NOMO-1 (cell line): Measurements from ENCODE around the gene RAC2.
A peak's percentile ranks its signal among the peaks of the same experiment; 100 is the strongest.

Experiments
- DNase-seq, 2 experiments: peaks; one replicate each; lab custom pipeline; 2025; ENCODE audit not compliant: unreplicated experiment in 2 of 2; lab: John Stamatoyannopoulos, UW

The RAC2 gene

DNA sequence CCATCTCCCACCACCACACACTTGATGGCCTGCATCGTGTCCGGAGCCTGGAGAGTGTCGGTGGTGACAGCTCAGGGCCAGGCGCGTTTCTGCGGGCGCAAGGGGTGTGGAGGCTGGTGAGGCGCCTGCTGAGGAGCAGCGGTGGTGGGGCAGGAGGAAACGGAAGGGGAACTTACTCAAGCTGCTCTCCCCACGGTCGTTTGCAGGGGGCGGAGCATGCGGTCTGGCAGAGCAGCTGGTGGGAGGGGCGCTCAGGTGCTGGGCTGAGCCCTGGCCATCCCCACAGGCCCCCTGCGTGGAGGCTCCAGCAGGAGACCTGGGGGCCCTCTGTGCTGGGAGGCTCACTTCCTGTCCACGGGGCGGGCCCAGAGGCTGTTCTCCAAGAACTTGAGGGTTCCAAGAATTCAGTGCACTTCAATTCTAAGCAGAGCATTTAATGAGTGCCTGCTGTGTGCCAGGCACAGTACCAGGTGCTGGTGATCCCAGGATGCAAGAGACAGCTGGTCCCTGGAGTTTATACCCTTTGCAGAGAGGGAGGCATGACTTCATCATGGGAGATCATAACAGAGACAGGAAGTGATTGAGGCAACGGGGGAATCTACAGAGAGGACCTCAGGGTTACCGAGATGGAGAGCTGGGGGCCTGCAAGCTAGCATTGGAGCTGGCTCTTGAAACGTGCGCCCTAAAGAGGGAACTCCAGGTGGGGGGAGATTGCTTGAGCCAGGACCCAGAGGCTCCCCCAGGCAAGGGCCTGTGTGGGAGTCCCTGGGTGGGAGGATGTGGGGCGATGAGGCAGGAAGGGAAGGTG lies at the start of gene RAC2:
RAC2 (minus strand) TSS at position 156 of the 808 bp plus-strand sequence; CDS start at position 35, 121 bp downstream.
- peak; percentile 97 to 98 for DNase-seq

DNA sequence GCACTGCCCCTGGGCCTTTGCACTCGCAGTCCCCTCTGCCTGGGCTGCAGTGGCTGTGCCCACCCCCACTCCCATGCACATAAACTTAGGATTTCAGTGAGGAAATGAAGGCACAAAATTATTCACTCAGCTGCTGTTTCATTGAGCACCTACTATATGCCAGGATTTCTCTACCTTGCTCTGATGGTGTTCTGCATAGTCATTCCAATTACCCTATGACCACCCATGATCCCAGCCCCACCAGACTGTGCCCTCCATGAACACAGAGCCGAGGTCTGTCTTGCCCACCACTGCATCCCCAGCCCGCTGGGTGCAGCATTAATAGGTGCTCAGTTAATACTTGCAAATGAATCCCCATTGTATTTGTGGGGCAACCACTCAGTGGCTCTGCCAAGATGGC lies 49.1 kb upstream of the RAC2 start:
- DNase-seq = no peak

DNA sequence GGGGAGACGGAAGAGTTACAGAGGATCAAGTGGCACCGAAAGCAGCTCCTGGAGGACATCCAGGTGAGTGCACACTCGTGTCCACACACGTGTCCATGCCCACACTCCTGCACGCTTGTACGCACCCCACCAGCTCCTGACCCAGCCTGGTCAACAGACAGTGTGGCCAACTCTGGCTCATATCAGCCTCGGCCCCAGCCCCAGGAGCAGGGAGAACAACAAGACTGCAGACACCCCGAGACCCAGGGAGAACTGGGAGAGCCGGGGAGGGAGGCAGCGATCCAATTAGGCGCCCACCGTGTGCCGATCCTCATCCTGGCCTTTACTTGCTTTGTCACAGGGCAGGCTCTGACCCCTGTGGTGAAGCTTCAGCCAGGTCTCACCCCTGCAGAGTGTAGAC lies 48.6 kb upstream of the RAC2 start:
- DNase-seq = no peak

DNA sequence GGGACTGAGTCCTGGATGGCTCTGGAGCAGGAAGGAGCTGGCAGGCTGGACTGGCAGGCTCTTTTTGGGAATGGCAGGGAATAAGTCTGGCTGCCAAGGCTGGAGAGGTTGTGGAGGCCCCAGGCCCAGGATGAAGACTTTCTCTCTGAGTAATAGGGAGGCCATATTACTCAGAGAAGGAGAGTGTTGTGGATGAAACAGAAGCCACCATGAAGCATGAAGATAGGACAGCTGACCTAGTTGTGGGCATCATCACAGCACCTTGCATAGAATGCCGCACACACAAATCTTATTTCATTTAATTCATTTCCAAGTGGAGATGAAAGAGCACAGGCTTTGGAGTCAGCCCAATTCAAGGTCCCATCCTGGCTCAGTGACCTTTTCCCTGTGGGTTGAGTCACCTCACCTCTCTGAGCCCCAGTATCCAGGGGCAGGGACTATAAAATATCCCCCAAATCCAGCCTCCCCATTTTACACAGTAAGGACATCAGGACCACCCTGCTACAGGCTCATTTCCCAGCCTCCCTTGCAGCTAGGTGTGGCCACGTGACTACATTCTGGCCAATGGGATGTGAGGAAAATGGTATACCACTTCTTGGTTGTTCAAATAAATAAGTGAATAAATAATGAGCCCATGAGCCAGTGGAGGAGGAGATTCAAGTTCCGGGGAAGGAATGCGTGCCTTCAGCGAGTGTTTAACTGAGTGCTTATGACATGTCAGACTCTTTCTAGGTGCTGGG lies 47.7 kb upstream of the RAC2 start:
- no peak for DNase-seq

DNA sequence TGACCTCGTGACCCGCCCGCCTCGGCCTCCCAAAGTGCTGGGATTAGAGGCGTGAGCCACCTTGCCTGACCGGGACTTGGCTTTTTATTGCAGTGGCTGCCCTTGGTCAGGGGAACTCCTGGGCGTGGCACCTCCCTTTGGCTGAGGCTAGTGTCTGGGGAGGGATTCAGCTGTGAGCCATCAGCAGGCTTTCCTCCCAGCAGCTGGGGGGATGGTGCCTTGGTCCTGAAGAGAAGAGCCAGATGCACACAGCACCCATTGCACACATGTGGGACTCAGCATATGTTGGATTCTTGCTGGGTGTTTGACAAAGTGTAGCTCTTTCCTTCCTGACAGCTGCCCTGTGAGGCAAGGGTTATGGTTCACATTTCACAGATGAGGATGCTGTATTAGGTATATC lies 46.7 kb upstream of the RAC2 start:
- DNase-seq = no peak

DNA sequence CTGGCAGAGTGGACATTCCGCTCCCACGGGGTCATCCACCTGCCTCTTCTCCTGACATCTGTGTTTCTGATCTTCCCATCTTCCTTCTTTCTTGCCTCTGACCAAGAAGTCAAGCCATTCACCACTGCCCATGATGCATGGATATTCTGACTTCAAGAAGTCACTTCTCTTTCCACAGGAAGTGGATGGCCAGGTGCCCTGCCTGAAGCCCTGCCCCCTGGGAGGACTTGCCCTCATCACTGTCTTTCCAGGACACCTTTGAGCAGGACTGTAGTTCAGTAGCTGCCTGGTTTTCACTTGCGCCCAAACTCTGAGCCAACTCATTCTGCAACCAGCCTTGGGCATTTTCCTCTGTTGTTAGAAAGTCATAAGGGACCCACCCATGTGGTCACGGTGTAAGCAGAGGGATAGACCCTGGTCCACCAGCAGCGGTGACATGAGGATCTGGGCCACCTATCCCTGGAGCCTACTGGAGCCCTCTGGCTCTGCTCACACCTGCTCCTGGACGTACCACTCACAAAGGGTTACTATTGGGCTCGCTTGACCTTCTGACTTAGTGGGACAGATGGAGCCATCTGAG lies 45.2 kb upstream of the RAC2 start:
- DNase-seq = no peak

DNA sequence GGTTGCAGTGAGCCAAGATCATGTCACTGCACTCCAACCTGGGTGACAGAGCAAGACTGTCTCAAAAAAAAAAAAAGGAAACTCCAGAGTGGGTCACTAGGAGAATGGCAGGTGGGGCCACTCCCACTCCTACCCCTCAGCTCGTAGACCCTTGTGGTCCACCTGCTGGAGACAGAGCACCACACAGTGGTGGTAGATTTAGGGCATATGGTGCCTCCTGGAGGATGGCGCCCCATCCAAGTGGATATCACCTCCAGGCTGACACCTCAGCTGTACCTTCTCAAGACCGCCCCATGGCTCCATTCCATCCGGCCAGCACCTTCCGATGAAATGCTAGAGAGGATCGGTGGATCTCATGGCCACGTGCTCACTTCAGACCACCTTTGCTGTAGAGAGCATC lies 44.5 kb upstream of the RAC2 start:
- no peak for DNase-seq

DNA sequence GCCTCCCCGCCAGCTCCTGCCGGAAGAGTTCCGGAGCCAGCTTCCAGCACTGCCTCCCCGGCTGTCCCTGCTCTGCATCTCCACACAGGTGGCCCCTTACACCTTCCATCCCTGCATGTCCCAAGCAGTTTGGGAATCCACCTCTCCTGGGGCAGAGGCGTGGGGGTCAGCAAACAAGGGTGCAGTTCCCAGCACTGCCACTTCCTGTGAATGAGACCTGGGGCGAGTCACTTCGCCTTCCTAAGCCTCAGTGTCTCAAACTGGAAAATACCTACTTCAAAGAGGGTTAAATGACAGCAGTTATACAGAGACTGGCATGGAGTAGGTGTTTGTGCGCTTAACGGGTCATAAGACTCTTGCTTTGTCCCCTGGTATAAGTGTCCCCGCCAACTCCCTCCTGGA lies 43.5 kb upstream of the RAC2 start:
- no peak for DNase-seq

DNA sequence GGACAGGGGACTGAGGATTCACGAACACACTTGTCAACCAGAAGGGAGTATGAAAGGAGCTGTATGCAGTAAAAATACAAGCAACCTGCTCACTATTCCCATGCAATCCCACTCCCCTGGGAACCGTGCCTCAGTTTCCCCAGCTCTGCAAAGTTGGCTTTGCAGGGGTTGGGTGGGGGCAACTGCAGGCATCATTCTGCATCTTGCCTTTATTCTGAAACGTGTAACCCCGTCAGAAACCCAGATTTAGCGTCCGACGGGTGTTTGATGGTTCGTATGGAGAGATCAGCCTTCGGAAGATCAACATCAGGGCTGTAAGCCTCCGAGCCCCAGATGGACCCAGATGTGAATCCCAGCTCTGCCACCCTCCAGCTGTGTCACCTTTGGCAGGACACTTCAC lies 41.9 kb upstream of the RAC2 start:
- DNase-seq = no peak

DNA sequence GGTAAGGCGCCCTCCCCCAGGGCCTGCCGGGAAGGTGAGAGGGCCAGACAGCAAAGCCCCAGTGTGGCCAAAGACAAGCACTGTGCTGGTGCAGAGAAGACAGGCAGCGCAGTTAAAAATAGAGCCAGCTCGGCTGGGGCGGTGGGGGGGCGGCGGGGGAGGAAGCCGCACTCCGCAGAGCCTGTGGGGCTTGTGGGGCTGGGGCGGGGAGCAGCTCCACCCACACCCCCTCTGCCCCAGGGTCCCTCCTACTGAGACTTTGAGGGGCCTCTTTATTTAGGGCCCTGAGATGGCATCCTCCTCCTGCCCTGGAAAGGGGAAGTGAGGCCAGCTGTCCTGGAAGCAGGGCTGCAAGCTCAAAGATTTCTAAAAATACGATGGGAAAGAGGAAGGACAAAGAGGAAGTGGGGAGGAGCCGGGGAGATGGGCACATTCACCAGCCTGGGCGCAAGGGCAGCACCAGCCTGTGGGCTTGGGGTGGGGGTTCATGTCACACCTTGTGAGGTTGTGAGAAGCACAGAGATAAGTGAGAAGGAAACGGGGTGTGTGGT lies 40.8 kb upstream of the RAC2 start:
- peak; percentile 99 to 100 for DNase-seq

DNA sequence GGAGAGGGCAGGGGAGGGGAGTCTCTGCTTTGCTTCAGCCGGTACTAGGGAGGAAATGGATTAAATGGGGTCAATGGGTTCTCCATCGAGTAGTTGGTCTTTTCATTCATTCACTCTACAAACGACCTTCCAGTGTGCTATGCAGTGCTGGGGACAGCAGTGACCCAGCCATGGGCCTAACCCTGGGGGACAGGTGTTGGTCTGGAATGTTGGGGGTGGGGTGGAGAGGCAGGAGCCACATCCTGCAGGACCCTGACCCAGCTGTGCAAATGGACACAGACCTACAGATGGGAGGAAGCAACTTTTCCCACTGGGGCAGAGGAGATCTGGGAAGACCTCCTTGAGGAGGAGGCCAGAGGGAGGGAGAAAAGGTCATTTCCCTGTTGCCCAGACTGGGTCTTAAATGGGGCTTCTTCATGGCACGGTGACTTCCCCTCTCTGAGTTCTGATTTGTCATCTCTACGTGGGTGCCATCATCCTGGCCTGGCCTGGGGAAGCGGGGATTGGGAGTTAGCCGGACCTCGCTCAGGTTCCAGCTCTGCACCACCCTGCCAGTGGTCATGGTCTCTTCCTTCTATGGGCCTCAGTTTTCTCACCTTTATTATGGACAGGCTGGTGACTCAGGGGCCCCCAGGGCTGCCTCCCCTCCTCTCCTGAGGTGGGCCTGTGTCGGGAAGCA lies 40.2 kb upstream of the RAC2 start:
- DNase-seq = peak in 1 of 2 experiments; percentile 44

DNA sequence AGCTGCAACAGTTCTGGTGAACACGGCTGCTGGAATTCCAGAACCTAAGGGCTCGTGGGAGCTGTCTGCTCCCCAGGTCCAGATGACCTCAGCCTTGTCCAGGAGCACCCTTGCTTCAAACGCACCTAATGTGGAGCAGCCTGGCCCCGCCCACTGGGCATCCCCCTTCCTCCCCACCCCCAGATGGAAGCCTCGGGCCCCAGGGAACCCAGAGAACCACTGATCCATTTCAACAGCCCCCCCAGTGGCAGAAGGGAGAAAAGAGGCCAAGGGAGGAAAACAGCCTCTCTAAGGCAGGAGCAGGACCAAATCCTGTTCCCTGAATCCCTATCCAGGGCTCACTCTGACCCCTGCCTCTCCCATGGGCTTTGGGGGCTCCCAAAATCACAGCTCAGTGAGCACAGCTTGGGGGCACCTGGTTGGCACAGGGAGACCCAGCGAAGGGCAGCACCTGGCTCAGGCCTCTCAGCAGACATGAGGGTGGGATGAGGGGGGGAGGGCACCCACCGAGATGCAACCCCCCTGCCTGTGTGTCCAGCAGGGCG lies 39.4 kb upstream of the RAC2 start:
- no peak for DNase-seq

DNA sequence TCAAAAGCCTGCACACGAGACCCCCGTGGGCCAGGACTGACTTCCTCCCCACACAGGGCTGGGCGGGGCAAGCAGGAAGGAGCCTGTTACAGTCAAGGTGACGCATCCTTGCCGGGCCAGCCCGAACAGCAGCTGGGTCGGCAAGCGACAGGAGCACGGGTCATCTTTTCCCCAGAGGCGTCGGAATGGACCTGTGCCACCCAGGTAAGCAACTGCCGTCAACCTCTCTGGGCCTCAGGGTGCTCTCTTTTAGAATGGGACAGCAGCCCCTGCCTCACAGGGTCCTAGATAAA lies 38.3 kb upstream of the RAC2 start, which contains the start of gene CYTH4:
CYTH4 (plus strand) TSS at position 124 of the 293 bp plus-strand sequence; CDS start at position 186, 62 bp downstream.
- DNase-seq = peak; percentile 73 to 90

DNA sequence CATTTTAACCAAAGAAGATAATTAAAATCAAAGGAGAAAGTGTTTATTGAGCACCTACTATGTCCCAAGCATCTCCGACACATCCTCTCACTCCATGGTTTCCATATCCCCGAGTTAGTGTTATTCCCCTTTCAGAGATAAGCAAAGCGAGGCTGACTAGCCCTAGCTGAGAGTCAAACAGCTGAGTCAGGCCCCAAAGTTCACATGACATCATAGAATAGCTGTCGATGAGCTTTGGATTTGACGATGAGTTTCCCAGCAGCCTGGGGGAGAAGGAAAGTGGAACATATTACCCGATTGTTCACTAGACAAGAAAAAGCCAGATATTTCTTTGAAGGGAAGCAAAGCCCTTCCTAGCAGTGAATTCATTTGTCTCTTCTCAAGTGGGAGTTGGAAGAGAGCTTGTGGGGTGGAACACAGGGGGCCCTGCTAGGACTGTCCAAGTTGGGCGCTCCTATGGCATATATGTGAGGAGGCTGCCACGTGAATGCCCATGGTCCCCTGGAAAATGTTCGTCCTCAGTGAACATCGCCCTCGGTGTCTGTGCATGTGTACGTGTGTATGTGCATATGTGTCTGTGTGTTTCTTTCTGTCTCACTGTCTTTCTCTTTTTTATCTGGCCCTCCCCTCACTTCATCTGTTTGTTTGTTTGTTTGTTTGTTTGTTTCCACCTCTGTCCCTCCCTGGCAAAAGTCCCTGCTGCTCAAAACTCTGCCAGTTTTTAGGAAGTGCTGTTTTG lies 37.7 kb upstream of the RAC2 start:
- no peak for DNase-seq

DNA sequence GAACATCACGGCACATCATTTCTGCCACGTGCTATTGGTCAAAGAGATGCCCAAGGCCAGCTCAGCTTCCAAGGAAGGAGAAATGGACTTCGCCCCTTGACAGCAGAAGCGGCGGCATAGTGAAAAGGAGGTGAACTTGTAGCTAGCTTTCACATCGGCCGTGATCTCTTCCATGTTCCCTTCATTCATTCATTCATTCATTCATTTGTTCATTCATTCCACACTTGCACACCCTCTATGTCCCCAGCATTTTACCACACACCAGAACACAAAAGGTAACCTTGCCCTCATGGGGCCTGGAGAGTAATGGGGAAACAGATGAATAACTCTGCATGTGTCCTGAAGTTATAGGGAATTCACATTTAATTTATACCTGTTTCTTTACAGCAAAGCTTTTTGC lies 37.1 kb upstream of the RAC2 start:
- DNase-seq = no peak

DNA sequence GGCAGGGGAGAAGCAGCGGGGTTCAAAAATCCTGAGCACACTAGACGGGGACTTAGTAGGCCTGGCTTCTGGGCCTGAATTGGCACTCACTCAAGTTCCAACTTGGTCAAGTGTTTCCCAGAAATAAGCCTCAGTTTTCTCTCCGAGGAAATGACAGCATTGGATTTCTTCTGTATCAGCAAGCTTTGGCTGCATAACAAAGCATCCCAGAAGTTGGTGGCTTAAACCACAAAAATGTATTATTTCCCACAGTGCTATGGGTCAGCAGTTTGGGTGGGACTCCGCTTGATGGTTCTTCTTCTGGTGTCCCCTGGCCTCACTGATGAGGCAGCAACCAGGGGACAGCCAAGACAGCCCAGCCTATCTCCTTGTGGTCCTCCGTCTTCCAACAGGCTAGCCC lies 36.6 kb upstream of the RAC2 start:
- no peak for DNase-seq

DNA sequence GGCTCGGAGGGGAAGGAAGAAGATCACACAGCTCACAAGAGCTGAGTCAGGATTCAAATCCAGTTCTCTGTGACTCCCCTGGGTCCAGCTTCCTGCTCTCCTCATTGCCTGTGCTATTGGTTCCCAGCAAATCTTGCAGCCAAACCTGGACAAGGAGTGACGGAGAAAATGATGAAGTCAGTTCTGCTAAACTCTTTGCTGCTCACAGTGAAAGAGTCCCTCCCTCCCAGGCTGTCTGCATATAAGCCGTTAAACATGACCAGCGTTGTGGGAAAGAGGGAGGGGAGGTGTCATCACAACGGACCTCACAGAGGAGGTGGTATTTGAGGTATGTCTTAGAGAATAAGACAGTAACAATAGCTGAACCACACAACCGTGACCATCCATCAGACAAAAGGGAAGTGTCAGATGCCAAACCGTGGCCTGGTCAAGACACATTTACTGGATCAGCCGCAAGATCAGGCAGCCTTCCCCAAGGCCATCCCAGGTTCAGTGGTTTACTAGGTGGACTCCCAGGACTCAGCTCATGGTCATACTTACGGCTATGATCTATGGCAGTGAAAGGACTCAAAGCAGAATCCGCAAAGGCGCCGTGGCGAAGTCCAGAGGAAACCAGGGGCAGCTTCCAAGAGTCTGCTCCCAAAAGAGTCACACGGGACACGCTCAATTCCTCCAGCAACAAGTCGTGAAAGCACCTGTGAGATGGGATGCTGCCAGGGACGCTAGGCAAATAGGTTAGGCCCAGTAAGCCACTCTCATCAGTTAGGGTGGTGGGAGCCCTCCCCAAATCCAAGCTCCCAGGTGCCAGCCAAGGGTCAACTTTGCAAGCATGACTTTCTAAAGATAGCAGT lies 35.5 kb upstream of the RAC2 start:
- peak; percentile 79 to 92 for DNase-seq

DNA sequence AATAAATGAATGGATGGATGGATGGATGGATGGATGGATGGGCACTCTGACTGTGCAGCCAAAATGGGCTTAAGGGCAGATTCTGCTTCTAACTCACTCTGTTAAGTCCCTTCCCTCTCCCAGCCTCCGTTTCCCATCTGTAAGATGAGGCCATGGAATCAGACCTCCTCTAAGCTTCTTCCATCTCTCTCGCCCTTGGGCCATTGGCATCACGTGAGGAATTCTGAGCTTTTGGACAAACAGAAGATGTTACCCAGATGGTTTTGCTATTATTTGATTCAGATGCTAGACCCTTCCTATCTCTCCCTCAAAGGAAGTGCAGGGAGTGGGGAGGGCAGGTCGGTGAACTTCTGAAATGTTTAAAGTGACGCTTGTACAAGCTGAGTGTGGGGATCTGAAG lies 34.2 kb upstream of the RAC2 start:
- DNase-seq = no peak

DNA sequence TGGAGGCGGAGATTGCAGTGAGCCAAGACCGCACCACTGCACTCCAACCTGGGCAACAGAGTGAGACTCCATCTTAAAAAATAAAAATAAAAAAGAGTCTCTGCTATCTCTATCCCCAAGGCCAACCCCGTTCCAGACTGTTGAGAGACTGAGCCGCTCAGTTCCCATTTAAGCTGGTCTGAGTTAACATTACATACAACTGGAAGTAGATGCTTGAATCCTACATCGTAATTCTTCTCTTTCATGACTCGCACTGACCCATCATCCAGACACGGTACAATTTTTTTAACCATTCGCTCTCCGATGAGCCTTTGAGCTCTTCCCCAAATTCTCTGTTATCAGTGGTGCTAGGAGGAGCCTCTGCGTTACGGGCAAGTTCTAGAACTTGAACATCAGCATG lies 33.3 kb upstream of the RAC2 start:
- no peak for DNase-seq
